DOHH2 (cell line): ENCODE data around the gene CD300LF.

ENCODE experiments used
- CTCF ChIP-seq: fragments of 200-600 bp; sonication (generic); IDR thresholded peaks from one replicate; pipeline ENCODE4 v1.5.1; 2014; ENCODE audit warnings: antibody characterized with exemption, mild to moderate bottlenecking, low read depth, low read length; ENCODE audit not compliant: poor library complexity, severe bottlenecking
- EZH2phosphoT487 ChIP-seq: fragments of 200-600 bp; sonication (generic); IDR thresholded peaks from 2 replicates; pipeline ENCODE4 v1.6.1; 2017; ENCODE audit warnings: borderline replicate concordance, mild to moderate bottlenecking, antibody characterized with exemption, low read length, moderate library complexity, mixed read lengths

GRCh38 chr17:74734256-74734655 is 21.5 kb upstream of the CD300LF start:
- TF ChIP-seq CTCF, result no peak
- no peak for TF ChIP-seq EZH2phosphoT487
